Measurements from ENCODE around the gene CSHL1.

Gene CSHL1

DNA sequence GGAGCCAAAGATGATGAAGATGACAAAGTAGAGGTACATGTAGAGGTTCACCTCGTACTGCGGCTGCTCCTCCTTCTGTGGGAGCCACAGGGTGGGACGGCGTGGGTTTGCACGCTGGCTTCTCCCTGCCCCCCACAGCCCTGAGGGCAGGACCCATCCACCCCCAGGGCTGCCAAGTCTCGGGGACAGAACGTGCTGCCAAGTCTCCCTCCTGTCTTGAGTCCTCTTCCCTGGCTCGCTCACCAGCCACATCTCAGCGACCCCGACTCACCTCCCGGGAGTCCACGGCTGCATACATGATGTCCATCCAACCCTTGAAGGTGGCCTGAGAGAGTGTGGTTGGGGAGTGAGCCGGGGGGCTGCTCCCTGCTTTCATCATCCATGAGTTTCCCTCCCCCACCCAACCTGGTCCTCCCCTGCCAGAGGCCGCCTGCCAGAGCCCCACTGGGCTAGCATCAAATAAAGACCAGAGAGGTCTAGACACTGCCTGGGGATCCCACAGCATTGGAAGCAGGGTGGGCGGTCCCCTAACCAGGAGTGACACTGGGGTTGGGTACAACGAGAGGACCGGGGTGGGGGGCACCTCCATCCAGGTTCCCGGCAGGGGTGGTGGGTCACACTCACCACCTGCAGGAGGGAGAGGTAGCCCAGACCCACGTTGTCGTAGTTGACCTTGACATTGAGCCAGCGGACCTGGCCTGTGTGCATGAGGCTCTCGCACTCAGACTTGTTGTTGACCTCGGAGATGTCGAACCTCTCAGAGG is 33.9 kb upstream of the CSHL1 start:
- Mint-ChIP-seq H3K27ac (peak overlapping the region in 1 of 2 donors; percentile 16), H3K4me3 (peak overlapping the region in 1 of 2 donors; percentile 21), H3K4me1 (peaks cover 23% of the 10 kb centered on the region), H3K9me3 (no peaks in the 10 kb centered on the region), H3K27me3 (no peaks in the 10 kb centered on the region)
- DNase-seq (no peak), ATAC-seq (no peak)

DNA sequence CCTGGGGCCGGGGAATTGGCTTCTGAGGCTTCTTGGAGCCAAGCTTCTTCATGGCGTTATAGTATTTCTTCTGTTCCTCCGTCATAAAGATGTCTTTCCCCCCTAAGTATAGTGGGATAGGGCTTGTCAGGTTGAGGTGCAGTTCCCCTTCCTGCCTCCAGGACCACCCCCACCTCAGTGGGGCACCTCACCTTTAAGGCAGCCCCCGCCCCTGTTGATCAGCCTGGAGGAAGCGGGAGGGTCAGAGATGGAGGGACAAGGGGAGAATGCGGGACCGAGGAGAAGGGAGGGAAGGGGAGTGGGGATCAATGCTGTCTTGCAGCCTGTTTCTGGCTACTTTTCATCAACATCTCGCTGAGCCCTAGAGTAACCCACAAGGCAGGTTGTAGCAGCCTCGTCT is 32.7 kb upstream of the CSHL1 start:
- Mint-ChIP-seq H3K27ac (no peak overlapping the region), H3K27me3 (no peaks in the 10 kb centered on the region), H3K9me3 (no peaks in the 10 kb centered on the region), H3K4me3 (no peak overlapping the region), H3K4me1 (peaks cover 27% of the 10 kb centered on the region)
- ATAC-seq, result no peak
- no peak for DNase-seq

DNA sequence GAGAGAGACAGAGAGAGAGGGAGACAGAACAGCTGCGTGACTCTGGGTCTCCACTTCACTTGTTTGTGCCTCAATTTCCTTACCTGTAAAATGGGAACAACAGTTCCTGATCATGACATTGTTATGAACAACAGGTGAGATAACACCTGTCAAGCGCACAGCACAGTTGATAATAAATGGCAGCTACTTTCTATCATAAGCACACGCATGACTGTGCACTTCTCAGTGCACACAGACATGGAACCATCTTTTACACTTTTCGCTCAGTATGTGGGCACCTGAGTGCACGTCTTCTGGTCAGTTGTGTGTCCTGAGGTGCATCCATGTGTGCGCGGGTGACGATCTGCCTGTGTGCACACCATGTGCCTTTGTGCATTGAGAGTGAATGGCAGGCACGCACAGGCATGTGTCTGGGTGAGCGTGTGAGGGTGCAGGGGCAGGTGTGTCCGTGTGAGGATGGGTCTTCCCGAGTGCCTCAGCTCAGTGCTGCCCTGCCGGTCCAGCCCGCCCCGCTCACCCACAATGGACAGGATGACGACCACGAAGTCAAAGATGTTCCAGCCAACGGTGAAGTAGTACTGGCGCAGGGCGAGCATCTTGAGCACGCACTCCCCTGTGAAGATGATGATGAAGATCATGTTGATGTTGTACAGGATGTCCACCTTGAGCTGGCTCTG is 31.4 kb upstream of the CSHL1 start:
- DNase-seq (no peak), ATAC-seq (no peak)
- no peak overlapping the region for H3K4me3 Mint-ChIP-seq
- H3K4me1 Mint-ChIP-seq, result peaks cover 31% of the 10 kb centered on the region
- H3K27me3 Mint-ChIP-seq, result no peaks in the 10 kb centered on the region
- no peaks in the 10 kb centered on the region for H3K9me3 Mint-ChIP-seq
- no peak overlapping the region for H3K27ac Mint-ChIP-seq

DNA sequence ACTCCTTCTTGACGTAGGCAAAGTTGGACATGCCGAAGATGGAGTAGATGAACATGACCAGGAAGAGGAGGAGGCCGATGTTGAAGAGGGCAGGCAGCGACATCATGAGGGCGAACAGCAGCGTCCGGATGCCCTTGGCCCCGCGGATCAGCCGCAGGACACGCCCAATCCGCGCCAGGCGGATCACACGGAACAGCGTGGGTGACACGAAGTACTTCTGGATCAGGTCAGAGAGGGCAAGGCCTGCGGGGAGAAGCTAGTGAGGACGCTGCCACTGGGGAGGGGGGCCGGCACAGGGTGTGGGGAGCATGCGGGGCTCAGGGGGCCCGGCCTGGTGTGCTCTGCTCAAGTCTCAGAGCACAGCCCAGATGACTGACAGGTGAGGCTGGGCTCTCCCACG is 30.7 kb upstream of the CSHL1 start:
- DNase-seq (no peak), ATAC-seq (no peak)
- no peaks in the 10 kb centered on the region for H3K27me3 Mint-ChIP-seq
- no peak overlapping the region for H3K27ac Mint-ChIP-seq
- H3K4me3 Mint-ChIP-seq, result no peak overlapping the region
- no peaks in the 10 kb centered on the region for H3K9me3 Mint-ChIP-seq
- H3K4me1 Mint-ChIP-seq, result peaks cover 27% of the 10 kb centered on the region

DNA sequence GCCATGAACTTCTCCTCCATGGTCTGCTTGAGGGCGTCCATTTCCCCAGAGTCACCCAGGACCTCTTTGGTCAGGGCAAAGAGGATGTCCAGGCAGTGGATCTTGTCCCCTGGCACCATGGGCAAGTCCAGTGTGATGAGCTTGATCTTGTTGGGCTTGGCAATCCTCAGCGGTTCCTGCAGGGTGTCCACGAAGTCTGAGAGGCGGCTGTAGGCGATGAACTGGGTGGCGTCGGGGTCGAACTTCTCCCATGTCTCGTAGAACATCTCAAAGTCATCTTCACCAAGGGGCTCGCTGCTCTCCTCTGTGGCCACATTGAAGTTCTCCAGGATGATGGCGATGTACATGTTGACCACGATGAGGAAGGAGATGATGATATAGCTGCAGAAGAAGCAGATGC is 30.1 kb upstream of the CSHL1 start:
- Mint-ChIP-seq H3K9me3 (no peaks in the 10 kb centered on the region), H3K4me1 (peaks cover 21% of the 10 kb centered on the region), H3K27ac (no peak overlapping the region), H3K27me3 (no peaks in the 10 kb centered on the region), H3K4me3 (no peak overlapping the region)
- ATAC-seq (no peak), DNase-seq (no peak)

DNA sequence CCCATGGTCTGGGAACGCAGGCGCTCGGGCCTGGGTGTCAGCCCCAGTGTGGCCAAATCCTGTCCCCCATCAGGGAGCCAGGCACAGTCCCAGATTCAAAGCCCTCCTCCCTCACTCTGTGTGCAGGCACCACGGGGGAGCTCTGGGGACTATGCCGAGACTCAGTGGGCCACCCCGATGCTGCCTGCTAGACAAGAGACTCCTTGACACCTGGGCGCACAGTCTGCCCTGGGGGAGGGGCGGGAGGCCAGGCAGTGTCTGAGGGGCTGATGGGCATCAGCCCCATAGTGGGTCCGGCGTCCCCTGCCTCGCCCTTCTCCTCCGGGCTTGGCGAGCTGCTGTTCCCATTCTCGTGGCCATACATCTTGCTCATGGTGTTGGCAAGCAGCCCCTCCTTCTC is 29.5 kb upstream of the CSHL1 start:
- Mint-ChIP-seq H3K27ac (no peak overlapping the region), H3K9me3 (no peaks in the 10 kb centered on the region), H3K27me3 (no peaks in the 10 kb centered on the region), H3K4me1 (peaks cover 16% of the 10 kb centered on the region), H3K4me3 (no peak overlapping the region)
- no peak for DNase-seq
- peak; percentile 22 for ATAC-seq

DNA sequence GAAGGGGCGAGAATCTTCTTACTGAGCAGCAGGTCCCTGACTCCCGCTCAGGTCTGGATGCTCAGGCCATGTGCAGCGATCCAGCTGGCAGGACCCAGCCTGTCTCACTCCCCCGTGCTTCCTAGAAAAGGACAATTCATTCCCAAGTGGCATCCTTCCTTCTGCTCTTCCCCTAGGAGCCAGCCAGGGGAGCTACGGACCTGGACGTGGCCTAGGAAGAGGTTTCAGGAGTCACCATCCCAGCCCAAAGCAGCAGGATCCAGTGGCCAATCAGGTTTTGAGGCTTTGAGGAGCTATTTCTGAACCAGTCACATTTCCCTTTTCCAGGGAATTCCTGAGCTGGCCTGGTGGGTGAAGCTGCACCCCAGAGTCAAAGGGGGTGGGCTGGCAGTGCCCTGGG is 28.8 kb upstream of the CSHL1 start:
- ATAC-seq (no peak), DNase-seq (no peak)
- no peaks in the 10 kb centered on the region for H3K27me3 Mint-ChIP-seq
- H3K27ac Mint-ChIP-seq, result no peak overlapping the region
- H3K4me3 Mint-ChIP-seq, result no peak overlapping the region
- no peaks in the 10 kb centered on the region for H3K9me3 Mint-ChIP-seq
- H3K4me1 Mint-ChIP-seq, result peaks cover 9% of the 10 kb centered on the region

DNA sequence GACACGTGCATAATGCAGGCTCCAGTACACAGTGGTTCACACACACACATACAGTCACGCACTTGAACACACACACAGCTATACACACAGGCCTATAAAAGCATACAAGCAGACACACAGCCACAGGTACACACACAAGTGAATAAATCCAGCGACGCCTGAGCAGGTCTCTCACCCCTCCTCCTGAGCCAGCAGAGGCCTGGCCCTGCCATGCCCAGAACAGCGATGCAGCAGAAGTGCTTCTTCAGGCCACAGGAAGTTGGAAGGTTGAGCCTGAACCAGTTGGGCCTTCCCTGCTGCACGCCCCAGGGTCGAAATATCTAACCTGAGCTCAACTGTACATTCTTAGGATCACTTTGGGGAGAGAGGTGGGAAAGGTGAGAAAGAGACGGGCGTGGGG is 28.3 kb upstream of the CSHL1 start:
- H3K4me3 Mint-ChIP-seq, result no peak overlapping the region
- H3K4me1 Mint-ChIP-seq, result peaks cover 8% of the 10 kb centered on the region
- H3K9me3 Mint-ChIP-seq, result no peaks in the 10 kb centered on the region
- no peak for DNase-seq
- H3K27me3 Mint-ChIP-seq, result no peaks in the 10 kb centered on the region
- peak overlapping the region in 1 of 2 donors; percentile 16 for H3K27ac Mint-ChIP-seq
- ATAC-seq, result no peak

DNA sequence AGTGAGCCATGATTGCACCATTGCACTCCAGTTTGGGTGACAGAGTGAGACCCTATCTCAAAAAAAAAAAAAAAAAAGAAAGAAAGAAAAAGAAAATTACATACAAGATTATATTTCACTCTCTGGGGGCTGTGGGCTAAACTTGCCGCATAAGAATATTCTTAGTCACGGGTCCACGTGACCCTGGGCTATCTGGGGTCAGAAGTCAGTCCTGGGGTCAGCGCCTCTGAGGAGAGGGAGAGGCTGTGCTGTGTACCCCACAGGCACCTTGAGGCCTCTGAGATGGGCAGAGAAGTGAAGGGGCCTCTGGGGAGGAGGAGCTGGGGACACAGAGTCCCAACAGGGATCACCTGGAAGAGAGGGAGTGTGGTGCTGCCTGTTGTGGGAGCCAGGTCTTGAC is 26.9 kb upstream of the CSHL1 start:
- H3K4me1 Mint-ChIP-seq, result peaks cover 13% of the 10 kb centered on the region
- no peaks in the 10 kb centered on the region for H3K9me3 Mint-ChIP-seq
- no peak overlapping the region for H3K4me3 Mint-ChIP-seq
- peak overlapping the region in 1 of 2 donors; percentile 10 for H3K27ac Mint-ChIP-seq
- H3K27me3 Mint-ChIP-seq, result no peaks in the 10 kb centered on the region
- ATAC-seq, result no peak
- no peak for DNase-seq

DNA sequence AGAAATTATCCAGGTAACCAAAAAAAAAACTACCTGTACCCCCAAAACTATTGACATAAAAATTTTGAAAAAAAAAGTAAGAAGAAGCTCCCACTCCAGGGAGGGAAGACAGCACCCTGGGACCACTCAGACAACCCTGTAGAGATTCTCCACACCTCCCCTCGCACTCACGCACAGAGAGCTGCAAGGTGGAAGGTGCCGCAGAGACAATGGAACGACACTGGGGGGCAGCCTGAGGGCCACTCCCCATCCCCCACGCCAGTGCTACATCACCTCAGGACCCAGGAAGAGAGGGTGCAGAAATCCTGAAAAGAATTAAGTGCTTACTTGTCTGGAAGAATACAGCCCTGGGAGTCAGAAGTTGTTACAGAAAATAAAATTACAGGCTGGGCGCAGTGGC is 26.3 kb upstream of the CSHL1 start:
- Mint-ChIP-seq H3K4me1 (peaks cover 19% of the 10 kb centered on the region), H3K9me3 (no peaks in the 10 kb centered on the region), H3K27me3 (no peaks in the 10 kb centered on the region), H3K4me3 (no peak overlapping the region), H3K27ac (no peak overlapping the region)
- DNase-seq (no peak), ATAC-seq (no peak)

DNA sequence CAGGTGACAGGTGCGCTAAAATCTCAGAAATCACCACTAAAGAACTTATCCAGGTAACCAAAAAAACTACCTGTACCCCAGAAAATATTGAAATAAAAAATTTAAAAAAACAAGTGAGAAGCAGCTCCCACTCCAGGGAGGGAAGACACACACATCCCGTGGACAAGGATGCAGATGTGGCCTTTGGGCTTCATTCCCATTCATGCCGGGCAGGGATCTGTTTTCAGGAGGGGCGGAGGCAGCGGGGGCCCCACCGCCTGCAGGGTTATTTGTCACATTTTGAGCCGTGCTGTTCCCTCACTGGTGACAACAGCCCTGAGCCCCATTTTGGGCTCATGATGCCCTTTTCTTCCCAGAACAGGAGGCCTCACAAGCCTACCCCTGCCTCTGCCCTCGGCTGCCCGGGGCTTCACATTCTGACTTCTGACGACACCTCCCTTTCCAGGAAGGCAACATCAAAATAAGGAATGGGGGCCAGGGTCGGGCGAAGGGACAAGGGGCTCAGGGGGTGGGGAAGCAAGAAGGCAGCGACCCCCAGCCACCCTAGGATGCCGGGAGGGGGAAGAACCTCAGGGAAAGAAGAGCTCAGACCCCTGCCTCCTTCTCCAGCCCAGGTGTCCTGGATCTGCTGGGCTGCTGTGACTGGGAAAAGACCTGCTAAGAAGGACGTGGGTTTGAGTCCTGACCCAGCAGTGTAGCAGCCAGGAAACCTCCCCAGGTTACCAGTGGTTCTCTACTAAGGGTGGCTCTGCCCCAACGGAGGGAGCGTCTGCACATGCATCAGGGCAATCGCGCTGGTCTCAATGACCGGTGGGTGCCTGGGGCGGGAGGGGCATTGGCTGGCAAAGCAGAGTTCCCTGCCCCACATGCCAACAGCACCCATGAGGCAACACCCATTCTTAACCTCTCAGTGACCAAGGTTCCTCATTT is 23.4 kb upstream of the CSHL1 start:
- DNase-seq (no peak), ATAC-seq (no peak)
- Mint-ChIP-seq H3K4me1 (peaks cover 39% of the 10 kb centered on the region), H3K27me3 (no peaks in the 10 kb centered on the region), H3K9me3 (no peaks in the 10 kb centered on the region), H3K4me3 (no peak overlapping the region), H3K27ac (no peak overlapping the region)

DNA sequence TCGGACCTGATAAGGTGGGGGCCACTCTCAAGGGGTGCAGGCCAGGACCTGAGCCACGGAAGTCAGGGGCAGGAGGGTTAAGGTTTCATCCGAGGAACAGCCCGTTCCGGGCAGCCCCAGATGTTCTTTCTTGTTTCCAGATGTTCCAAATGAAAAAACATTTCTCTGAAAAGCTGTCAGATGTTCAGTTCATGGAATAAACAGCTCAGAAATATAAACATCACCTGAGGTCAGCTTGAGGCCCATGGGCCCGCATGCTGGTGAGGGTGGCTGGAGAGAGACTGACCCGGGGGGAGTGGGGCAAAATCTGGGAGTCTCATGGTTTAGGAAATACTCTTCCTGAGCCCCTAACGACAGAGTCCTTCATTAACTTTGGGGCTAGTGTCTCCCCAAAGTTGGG is 22.5 kb upstream of the CSHL1 start:
- ATAC-seq, result no peak
- no peak for DNase-seq
- H3K27me3 Mint-ChIP-seq, result no peaks in the 10 kb centered on the region
- H3K4me1 Mint-ChIP-seq, result peaks cover 33% of the 10 kb centered on the region
- H3K27ac Mint-ChIP-seq, result no peak overlapping the region
- no peaks in the 10 kb centered on the region for H3K9me3 Mint-ChIP-seq
- H3K4me3 Mint-ChIP-seq, result no peak overlapping the region

DNA sequence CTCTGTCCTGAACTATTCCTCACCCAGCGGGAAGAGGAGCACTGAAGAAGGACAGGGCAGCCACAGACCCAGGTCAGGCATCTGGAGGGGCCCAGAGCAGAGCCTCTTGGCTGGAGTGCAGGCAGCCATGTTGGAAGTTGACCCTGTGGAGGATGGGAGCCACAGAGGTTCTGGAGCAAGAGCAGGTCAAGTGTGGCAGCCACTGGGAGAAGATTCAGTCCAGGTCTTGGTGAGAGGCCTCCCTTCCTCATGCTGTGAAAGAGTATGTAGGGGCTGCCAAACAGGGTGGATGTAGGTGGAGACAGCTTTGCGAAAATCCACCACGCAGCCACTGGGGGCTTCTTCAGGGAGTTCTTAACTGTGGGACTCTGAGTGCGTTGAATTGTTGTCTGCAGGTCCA is 21.7 kb upstream of the CSHL1 start:
- H3K4me3 Mint-ChIP-seq, result peak overlapping the region; percentile 89 to 99
- H3K4me1 Mint-ChIP-seq, result peaks cover 31% of the 10 kb centered on the region
- no peaks in the 10 kb centered on the region for H3K9me3 Mint-ChIP-seq
- ATAC-seq (no peak), DNase-seq (no peak)
- no peaks in the 10 kb centered on the region for H3K27me3 Mint-ChIP-seq
- H3K27ac Mint-ChIP-seq, result peak overlapping the region; percentile 74 to 95

DNA sequence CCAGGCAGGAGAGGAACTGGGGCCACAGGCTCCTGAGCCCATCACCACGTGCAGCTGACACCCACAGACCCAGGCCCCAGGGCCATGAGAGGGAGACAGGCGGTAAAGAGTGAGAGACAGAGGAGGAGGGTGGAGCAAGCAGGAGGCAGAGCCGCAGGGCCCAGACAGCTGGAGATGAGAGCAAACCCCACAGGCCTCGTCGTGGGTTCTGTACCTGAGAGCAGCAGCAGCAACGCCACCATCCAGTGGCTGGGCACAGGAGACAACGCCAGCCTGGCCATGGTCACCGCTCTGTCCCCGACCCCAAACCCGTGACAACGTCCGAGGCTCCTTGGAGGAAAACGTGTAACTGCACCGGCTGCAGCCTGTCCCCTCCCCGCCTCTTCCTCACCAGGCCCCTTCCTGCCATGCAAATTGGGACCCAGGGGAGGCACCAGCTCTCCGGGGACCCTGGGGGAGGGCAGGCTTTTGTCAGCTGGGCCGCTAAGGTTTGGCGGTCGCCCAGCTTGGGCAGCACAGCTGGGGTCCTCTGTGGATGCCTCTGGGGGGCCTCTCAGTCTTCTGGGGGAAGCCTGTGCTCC is 21.0 kb upstream of the CSHL1 start, which contains the start of gene CD79B:
Gene CD79B (minus strand): TSS at position 351 of the 581 bp plus-strand sequence. CDS start 70 bp downstream, at position 281.
- DNase-seq (peak; percentile 58 to 65), ATAC-seq (peak; percentile 87)
- Mint-ChIP-seq H3K4me3 (peak within 1 kb of the TSS; percentile 89 to 99), H3K9me3 (no peaks in the 10 kb centered on the region), H3K4me1 (peaks cover 31% of the 10 kb centered on the region), H3K27ac (peak within 1 kb of the TSS; percentile 90 to 95), H3K27me3 (no peaks in the 10 kb centered on the region)

DNA sequence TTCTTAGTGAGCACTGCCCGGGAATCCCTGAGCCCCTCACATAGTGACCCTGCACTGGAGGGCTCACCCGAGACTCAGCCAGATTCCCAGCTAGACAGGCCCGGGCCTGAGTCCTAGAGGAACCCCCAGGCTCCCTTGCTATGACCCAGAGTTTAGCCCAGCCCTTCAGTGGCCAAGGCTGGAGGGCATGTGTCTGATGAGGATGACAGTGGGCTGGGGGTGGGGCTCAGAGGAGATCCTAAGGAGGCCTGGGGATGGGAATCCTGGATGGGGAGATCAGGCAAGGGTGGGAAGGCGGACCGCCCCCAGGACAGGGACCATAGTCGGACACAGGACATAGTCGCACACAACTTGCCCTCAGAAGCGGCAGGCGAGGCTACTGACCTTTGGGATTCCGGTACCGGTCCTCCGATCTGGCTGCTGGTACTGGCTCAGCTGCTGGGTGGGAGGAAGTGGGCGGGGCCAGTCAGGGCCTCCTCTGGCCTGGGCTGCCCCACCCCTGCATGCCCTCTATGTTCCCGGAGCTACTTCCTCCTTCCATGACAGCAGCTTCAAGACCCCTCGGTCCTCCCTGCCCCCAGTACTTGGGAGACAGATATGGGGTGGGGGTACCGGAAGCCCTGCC is 20.0 kb upstream of the CSHL1 start:
- Mint-ChIP-seq H3K27me3 (no peaks in the 10 kb centered on the region), H3K9me3 (no peaks in the 10 kb centered on the region), H3K4me1 (peaks cover 31% of the 10 kb centered on the region), H3K27ac (peak overlapping the region; percentile 83 to 90), H3K4me3 (peak overlapping the region; percentile 89 to 99)
- peak; percentile 41 to 55 for DNase-seq
- ATAC-seq, result peak; percentile 76
